Gastrocnemius medialis (tissue), 4 donors: ENCODE results near the gene USP17L25.
"Not testable (repeated sequence)": the region's sequence is repeated elsewhere in the genome, so short reads cannot be mapped to it uniquely, and the experiment has no call there.

ENCODE experiments used
- POLR2A ChIP-seq, 2 donors: fragments of 450-650 bp; IDR thresholded peaks; one replicate each; pipeline ENCODE4 v1.6.1; 2017; ENCODE audit warnings: antibody characterized with exemption in 2 of 2, mild to moderate bottlenecking in 2 of 2, moderate library complexity in 2 of 2
- TF ChIP-seq, protein P1 (sequence below), 5 experiments: fragments of 450-650 bp in 3 of 5; fragments of 200-600 bp in 2 of 5; sonication (generic) in 2 of 5; IDR thresholded peaks in 4 of 5; conservative IDR thresholded peaks in 1 of 5; 1 replicate in 4 of 5; 2 replicates in 1 of 5; pipeline ENCODE4 v1.5.1; 2016 to 2019; ENCODE audit warnings: antibody characterized with exemption in 5 of 5, mild to moderate bottlenecking in 3 of 5, moderate library complexity in 3 of 5

- not testable (repeated sequence) for TF ChIP-seq POLR2A (IDR thresholded peaks at IDR 0.05)
- TF ChIP-seq, protein P1, sequence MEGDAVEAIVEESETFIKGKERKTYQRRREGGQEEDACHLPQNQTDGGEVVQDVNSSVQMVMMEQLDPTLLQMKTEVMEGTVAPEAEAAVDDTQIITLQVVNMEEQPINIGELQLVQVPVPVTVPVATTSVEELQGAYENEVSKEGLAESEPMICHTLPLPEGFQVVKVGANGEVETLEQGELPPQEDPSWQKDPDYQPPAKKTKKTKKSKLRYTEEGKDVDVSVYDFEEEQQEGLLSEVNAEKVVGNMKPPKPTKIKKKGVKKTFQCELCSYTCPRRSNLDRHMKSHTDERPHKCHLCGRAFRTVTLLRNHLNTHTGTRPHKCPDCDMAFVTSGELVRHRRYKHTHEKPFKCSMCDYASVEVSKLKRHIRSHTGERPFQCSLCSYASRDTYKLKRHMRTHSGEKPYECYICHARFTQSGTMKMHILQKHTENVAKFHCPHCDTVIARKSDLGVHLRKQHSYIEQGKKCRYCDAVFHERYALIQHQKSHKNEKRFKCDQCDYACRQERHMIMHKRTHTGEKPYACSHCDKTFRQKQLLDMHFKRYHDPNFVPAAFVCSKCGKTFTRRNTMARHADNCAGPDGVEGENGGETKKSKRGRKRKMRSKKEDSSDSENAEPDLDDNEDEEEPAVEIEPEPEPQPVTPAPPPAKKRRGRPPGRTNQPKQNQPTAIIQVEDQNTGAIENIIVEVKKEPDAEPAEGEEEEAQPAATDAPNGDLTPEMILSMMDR (IDR thresholded peaks at IDR 0.05 in 4 of 5, conservative IDR thresholded peaks at IDR 0.05 in 1 of 5): not testable (repeated sequence)
Observed at GRCh38 chr4:9353338-9353737, 23.6 kb downstream of the USP17L25 start, which contains the start of gene USP17L29.
